ENCODE data around the gene TREM1.

Gene TREM1

DNA sequence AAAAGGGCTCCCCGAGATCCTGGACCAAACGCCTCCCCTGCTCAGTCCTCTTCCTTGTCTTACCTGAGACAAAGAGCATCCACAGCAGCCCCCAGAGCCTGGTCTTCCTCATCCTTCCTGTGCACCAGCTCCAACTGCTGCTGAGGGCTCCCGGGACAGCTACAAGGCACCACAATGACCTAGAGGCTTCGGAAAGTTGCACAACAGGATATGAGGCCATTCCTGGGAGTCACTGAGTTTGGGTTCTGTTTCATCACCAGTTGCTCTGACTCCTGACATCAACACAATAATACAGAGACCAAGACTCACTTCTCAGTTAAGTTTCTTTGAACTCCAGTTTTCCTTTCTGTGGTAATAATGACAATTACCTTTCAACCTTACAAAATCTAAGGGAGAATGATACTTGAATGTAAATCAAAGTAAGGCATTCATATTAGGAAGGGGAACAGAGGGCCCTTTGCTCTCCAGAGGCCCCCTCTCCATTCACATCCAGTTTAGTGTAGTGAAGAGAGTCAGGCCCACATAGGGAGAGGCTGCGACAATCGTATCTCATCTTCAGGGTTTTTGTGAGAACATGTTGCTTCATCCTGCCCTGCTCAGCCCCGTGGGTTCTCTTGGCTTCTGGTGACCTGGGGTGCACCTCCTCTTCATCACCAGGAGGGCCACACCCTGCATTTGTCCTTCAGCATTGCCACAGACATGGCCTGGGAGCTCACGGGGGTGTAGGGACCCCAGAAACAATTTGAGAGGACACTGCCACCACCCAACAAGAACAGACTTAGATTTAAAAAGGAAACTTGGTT lies at the start of gene TREM1:
TREM1 (minus strand) TSS at position 139 of the 803 bp plus-strand sequence; CDS start at position 112, 27 bp downstream.
- Histone ChIP-seq H3K27ac (ENCODE audit: low read length) (no peak within 1 kb of the TSS), H3K27me3 (ENCODE audit: insufficient read depth, low read length) (peaks cover 13% of the 10 kb centered on the region), H3K4me1 (ENCODE audit: insufficient read depth, low read length) (0 out of 2 replicates have a peak, but pooled peaks cover 6% of the 10 kb centered on the region), H3K36me3 (ENCODE audit: insufficient read depth, low read depth, low read length) (no peaks in the 10 kb centered on the region), H3K9me3 (ENCODE audit: insufficient read depth, low read depth, low read length) (no peaks in the 10 kb centered on the region), H3K9ac (ENCODE audit: low read depth, low read length) (no peak within 1 kb of the TSS), H3K4me3 (ENCODE audit: low read length) (no peak within 1 kb of the TSS)

DNA sequence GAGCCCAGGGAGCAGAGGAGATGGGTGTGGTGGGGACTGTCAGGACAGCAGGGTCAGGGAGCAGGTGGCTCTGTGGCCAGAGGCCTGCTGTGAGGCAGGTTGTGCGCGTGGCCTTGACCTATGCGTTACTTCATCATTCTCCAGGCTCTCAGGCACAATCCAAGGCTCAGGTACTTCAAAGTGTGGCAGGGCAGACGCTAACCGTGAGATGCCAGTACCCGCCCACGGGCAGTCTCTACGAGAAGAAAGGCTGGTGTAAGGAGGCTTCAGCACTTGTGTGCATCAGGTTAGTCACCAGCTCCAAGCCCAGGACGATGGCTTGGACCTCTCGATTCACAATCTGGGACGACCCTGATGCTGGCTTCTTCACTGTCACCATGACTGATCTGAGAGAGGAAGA lies 49.5 kb upstream of the TREM1 start:
- Histone ChIP-seq H3K9ac (ENCODE audit: low read depth, low read length) (no peak overlapping the region), H3K4me1 (ENCODE audit: insufficient read depth, low read length) (no peaks in the 10 kb centered on the region; the same call in 1 of the 2 replicates), H3K36me3 (ENCODE audit: insufficient read depth, low read depth, low read length) (no peaks in the 10 kb centered on the region), H3K27me3 (ENCODE audit: insufficient read depth, low read length) (no peaks in the 10 kb centered on the region), H3K27ac (ENCODE audit: low read length) (no peak overlapping the region), H3K4me3 (ENCODE audit: low read length) (no peak overlapping the region), H3K9me3 (ENCODE audit: insufficient read depth, low read depth, low read length) (no peaks in the 10 kb centered on the region)

DNA sequence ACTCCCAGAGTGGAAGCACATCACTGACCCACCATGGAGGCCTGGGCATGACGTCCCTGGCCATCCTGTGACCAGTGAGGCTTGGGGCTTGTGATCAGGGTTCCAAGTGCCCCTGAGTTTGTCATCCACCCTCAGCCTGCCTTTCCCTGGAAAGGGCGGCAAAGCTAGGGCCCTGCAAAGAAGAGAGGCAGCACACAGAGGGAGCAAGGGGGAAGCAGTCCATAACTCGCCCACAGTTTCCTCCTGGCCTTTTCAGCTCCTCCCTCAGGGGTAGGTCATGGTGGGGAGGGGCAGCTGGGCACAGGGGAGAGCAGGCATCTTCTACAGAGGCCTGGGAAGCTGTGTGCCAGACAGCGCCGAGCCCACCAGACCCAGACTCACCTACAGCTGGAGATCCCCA lies 48.8 kb upstream of the TREM1 start, which contains the start of gene NCR2:
NCR2 (plus strand) TSS at position 313 of the 400 bp plus-strand sequence. CDS start 269 bp downstream, outside the sequence.
- H3K27me3 ChIP-seq (ENCODE audit: insufficient read depth, low read length) = no peaks in the 10 kb centered on the region
- no peaks in the 10 kb centered on the region; the same call in 1 of the 2 replicates for H3K4me1 ChIP-seq (ENCODE audit: insufficient read depth, low read length)
- no peak within 1 kb of the TSS for H3K27ac ChIP-seq (ENCODE audit: low read length)
- no peak within 1 kb of the TSS for H3K4me3 ChIP-seq (ENCODE audit: low read length)
- H3K36me3 ChIP-seq (ENCODE audit: insufficient read depth, low read depth, low read length) = no peaks in the 10 kb centered on the region
- no peaks in the 10 kb centered on the region for H3K9me3 ChIP-seq (ENCODE audit: insufficient read depth, low read depth, low read length)
- H3K9ac ChIP-seq (ENCODE audit: low read depth, low read length) = no peak within 1 kb of the TSS

DNA sequence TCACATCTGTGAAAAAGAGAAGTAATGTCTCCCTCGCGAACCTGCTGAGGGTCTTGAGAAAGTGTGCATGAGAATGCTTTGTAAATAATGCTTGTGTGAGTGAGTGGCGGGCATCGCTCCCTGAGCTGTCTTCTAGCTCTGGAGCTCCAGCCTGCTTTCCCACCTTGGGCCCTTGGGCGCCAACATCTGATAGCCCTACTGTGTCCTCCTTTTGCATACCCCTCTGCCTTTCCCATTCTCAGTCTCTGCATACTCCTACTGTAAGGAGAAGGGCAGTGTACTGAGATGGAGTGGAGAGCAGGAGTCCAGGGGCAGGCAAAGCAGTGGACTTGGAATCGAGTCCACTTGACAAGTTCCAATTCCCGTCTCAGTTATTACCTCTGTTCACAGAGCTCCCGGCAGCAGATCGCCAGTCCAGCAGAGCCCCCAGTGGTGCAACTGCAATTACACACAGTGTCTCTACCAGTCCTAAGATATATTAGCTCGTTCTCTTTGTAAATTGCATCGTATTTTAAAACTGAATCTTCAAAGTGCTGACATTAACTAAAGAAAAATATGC lies 48.1 kb upstream of the TREM1 start:
- Histone ChIP-seq H3K9me3 (ENCODE audit: insufficient read depth, low read depth, low read length) (no peaks in the 10 kb centered on the region), H3K27ac (ENCODE audit: low read length) (no peak overlapping the region), H3K4me3 (ENCODE audit: low read length) (no peak overlapping the region), H3K36me3 (ENCODE audit: insufficient read depth, low read depth, low read length) (no peaks in the 10 kb centered on the region), H3K27me3 (ENCODE audit: insufficient read depth, low read length) (no peaks in the 10 kb centered on the region), H3K4me1 (ENCODE audit: insufficient read depth, low read length) (no peaks in the 10 kb centered on the region; the same call in 1 of the 2 replicates), H3K9ac (ENCODE audit: low read depth, low read length) (no peak overlapping the region)

DNA sequence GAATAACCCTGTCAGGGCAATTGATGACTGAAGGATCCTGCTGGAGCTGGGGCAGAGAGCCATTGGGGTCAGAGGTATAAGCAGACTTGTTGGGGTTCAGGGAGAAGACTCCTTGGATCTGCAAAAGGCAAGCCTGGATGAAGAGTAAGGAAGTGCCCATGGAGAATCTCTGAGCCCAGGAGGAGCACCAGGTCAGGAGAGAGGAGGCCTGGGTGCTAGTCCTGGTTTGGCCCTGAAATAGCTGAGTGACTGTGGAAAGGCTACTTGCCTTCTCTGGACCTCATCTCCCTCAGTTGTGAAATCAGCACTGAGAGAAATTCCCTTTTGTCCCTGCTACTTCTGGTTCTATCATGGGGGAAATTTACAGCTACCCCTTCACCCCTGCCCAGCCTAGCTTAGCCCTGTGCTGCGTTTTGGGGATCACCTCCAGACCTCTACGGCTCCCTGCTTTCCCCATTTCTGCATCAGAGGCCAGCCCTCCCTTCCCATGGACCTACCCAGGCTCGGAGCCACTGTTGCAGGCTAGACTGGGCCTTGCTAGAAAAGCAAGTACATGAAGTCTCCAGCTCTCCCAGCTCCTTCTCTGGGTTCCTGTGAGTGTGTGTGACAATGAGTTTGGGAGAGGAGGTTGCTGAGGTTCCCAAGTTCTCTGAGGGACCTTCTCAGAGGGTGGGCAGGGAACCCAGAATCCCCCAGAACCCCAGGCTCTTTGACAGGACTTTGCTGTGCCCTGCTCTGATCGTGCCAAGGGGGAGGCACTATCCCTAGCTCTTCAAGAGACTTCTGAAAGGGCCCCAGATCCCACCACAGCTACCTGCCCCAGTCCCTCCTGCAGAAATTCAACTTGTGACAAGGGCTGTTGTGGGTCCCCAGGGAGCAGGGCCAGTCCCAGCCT lies 46.6 kb upstream of the TREM1 start:
- H3K4me1 ChIP-seq (ENCODE audit: insufficient read depth, low read length) = no peaks in the 10 kb centered on the region; the same call in 1 of the 2 replicates
- H3K9me3 ChIP-seq (ENCODE audit: insufficient read depth, low read depth, low read length) = no peaks in the 10 kb centered on the region
- H3K4me3 ChIP-seq (ENCODE audit: low read length) = no peak overlapping the region
- H3K36me3 ChIP-seq (ENCODE audit: insufficient read depth, low read depth, low read length) = no peaks in the 10 kb centered on the region
- no peak overlapping the region for H3K27ac ChIP-seq (ENCODE audit: low read length)
- H3K27me3 ChIP-seq (ENCODE audit: insufficient read depth, low read length) = no peaks in the 10 kb centered on the region
- no peak overlapping the region for H3K9ac ChIP-seq (ENCODE audit: low read depth, low read length)

DNA sequence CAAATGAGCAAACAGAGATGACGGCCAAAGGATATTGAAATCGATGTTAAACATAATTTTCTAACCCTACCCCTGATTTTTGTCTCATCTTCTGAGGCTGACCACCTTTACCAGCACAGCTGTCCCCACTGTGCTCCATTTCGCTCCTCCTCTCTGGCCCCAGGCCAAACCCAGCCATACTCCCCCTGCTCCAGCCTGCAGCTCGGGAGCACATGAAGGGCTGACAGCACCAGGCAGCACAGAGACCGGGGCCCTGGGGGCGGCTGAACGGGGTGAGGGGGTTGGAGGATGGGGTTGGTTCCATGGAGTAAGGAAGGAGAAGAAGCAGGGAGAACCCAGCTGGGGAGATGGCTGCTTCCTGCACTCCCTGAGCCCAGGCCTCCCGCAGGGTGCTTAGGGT lies 45.8 kb upstream of the TREM1 start:
- Histone ChIP-seq H3K27ac (ENCODE audit: low read length) (no peak overlapping the region), H3K9me3 (ENCODE audit: insufficient read depth, low read depth, low read length) (no peaks in the 10 kb centered on the region), H3K36me3 (ENCODE audit: insufficient read depth, low read depth, low read length) (no peaks in the 10 kb centered on the region), H3K27me3 (ENCODE audit: insufficient read depth, low read length) (no peaks in the 10 kb centered on the region), H3K4me1 (ENCODE audit: insufficient read depth, low read length) (no peaks in the 10 kb centered on the region; the same call in 1 of the 2 replicates), H3K4me3 (ENCODE audit: low read length) (no peak overlapping the region), H3K9ac (ENCODE audit: low read depth, low read length) (no peak overlapping the region)

DNA sequence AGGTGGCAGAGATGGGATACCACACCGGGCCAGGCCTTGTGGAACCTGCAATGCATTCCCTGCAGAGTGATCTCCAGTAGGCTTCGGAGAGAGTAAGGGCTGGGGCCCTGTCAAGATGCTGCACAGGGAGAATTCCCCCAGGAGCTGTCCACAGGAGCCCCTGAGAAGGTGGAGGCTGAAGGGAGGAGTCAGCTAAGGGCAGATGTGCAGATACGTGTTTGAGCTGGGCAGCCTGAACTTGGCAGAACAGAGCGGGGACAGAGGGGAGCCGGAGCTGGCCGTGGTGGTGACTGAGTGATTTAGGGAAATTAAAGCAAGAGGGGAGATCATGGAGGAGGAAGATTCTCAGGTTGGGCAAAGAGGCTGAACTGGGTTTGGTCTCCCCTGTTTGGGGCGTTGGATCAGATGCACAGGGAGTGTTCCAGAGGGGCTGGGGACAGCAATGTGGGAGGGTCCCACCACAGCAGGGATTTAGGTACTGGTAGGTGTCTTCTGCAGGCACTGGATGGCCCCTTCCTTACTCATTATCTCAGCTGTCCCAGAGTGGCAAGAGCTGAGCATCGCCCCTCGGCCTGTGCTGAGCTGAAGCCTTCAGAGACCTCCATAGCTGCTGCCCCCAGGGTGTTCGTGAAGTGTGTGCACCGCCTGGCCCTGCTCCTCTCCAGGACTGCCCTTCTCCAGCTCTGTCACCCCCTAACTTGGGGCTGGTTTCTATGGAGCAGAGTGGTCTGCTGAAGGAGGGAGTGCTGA lies 45.1 kb upstream of the TREM1 start:
- no peaks in the 10 kb centered on the region for H3K27me3 ChIP-seq (ENCODE audit: insufficient read depth, low read length)
- H3K4me3 ChIP-seq (ENCODE audit: low read length) = no peak overlapping the region
- no peak overlapping the region for H3K27ac ChIP-seq (ENCODE audit: low read length)
- H3K9me3 ChIP-seq (ENCODE audit: insufficient read depth, low read depth, low read length) = no peaks in the 10 kb centered on the region
- H3K4me1 ChIP-seq (ENCODE audit: insufficient read depth, low read length) = no peaks in the 10 kb centered on the region; the same call in 1 of the 2 replicates
- no peak overlapping the region for H3K9ac ChIP-seq (ENCODE audit: low read depth, low read length)
- H3K36me3 ChIP-seq (ENCODE audit: insufficient read depth, low read depth, low read length) = no peaks in the 10 kb centered on the region

DNA sequence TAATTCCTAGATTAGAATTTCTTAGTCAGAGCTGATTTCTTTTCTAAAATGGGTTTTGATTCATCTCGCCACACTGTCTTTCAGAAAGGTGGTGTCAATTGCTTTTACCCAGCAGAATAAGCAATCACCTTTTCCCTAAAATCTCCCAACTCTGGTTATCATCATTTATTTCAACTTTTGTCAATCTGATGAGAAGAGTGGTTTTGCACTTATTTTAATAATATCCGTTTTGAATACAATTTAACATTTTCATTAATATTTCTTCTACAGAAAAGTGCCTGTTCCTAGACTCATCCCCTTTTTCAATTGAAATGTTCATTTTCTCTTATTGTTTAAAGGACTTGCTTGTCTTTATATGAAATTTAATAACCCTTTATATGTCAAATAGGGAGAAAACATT lies 40.7 kb upstream of the TREM1 start:
- H3K27me3 ChIP-seq (ENCODE audit: insufficient read depth, low read length) = no peaks in the 10 kb centered on the region

DNA sequence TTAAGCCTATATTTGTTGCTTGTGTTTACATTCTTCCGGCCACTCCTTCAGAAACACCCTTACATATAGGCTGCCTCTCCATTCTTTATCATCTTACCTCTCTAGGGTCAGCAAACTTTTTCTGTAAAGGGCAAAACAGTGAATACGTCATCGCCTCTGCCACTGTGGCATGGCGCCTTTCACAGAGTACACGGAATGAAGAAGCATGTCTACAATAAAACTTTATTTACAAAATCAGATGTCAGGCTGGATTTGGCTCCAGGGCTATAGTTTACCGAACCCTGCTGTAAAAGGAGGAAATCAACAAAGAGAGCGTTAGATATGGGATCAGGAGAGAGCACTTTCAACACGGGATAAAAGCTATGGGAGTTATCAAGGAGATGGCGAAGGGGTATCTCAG lies 39.6 kb upstream of the TREM1 start:
- H3K9me3 ChIP-seq (ENCODE audit: insufficient read depth, low read depth, low read length) = no peaks in the 10 kb centered on the region
- H3K4me1 ChIP-seq (ENCODE audit: insufficient read depth, low read length) = 0 out of 2 replicates have a peak, but pooled peaks cover 2% of the 10 kb centered on the region
- H3K9ac ChIP-seq (ENCODE audit: low read depth, low read length) = no peak overlapping the region
- no peaks in the 10 kb centered on the region for H3K36me3 ChIP-seq (ENCODE audit: insufficient read depth, low read depth, low read length)
- H3K4me3 ChIP-seq (ENCODE audit: low read length) = no peak overlapping the region
- H3K27me3 ChIP-seq (ENCODE audit: insufficient read depth, low read length) = no peaks in the 10 kb centered on the region
- H3K27ac ChIP-seq (ENCODE audit: low read length) = no peak overlapping the region

More for the DNA sequence above, 40.7 kb upstream of the TREM1 start:
- Histone ChIP-seq H3K9me3 (ENCODE audit: insufficient read depth, low read depth, low read length) (no peaks in the 10 kb centered on the region), H3K4me3 (ENCODE audit: low read length) (no peak overlapping the region), H3K9ac (ENCODE audit: low read depth, low read length) (no peak overlapping the region), H3K4me1 (ENCODE audit: insufficient read depth, low read length) (0 out of 2 replicates have a peak, but pooled peaks cover 2% of the 10 kb centered on the region), H3K27ac (ENCODE audit: low read length) (no peak overlapping the region), H3K36me3 (ENCODE audit: insufficient read depth, low read depth, low read length) (no peaks in the 10 kb centered on the region)

DNA sequence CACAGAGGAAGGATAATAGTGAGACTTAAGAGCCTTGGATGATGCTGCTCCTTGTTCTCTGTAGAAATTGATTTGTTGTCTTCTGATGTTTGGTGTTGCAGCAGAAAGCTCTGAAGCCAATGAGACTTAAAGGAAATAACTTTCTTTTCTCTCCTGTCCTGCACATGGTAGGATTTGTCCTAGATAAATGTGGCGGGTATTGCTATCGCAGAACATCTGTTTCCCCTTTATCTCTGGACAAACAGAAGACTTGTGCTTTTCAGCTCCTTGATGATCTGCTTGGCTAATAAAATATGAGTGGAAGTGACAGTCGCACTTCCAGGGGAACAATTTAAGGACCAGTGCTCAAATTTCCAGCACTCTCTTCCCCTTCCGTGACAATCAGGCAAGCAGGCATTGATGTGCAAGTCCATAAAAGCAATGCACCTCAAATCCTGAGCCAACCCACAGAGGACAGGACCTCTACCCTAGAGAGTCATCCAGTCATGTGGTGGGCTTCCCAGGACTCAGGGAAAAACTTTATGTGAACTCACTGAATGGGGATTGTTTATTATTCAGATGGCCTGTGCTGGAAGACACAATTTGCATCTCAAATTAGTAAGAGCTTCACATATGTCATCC lies 39.1 kb upstream of the TREM1 start:
- Histone ChIP-seq H3K4me1 (ENCODE audit: insufficient read depth, low read length) (0 out of 2 replicates have a peak, but pooled peaks cover 2% of the 10 kb centered on the region), H3K36me3 (ENCODE audit: insufficient read depth, low read depth, low read length) (no peaks in the 10 kb centered on the region), H3K27ac (ENCODE audit: low read length) (no peak overlapping the region), H3K9me3 (ENCODE audit: insufficient read depth, low read depth, low read length) (no peaks in the 10 kb centered on the region), H3K4me3 (ENCODE audit: low read length) (no peak overlapping the region), H3K27me3 (ENCODE audit: insufficient read depth, low read length) (no peaks in the 10 kb centered on the region), H3K9ac (ENCODE audit: low read depth, low read length) (no peak overlapping the region)
